ENCODE results near the gene PRMT1. TPM values are rescaled to one million over a fixed set of nuclear protein-coding genes. Genes with fewer than 3 reads are reported as not detected.
A peak's percentile ranks its signal among the peaks of the same experiment; 100 is the strongest.

PRMT1 gene
- total RNA-seq, 1 experiment from 2014 or later = 326 TPM

DNA sequence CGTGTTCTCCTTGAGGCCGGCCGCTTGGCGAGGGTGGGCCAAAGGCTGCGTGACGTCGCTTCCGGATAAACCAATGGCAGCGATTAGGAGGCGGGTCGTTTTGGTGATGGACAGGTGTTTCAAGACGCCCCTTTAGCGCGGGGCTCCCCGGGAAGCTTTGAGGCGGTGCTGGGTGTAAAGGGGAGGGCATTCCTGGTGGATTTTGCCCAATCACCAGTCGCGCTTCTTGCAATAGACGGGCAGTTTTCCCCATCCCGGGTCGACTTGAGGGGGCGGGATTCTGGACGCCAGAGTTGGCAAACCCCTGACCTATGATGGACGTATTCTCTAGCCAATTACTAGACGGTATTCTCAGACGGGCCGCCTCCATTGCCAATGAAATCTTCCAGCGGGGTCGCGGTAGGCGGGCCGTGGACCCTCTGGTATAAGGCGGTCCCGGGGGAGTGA lies 264 bp upstream of the PRMT1 start:
- POLR2A ChIA-PET = interaction anchor here (0.6 to 2.9 kb wide), 13 partner anchors 9 to 1171 kb away, joined by 3 to 50 read pairs (median 5); partner anchors contain the start of genes AP2A1, BCL2L12, IRF3 and NOSIP
- no peaks in the 10 kb centered on the region; the same call in 1 of the 2 replicates for H3K36me3 ChIP-seq (ENCODE audit: control insufficient read depth, insufficient read depth, low read length)
- Mint-ChIP-seq H3K27ac (ENCODE audit: unreplicated experiment) (peak overlapping the region; percentile 99), H3K4me3 (ENCODE audit: unreplicated experiment) (peak overlapping the region; percentile 78), H3K9me3 (ENCODE audit: unreplicated experiment) (no peaks in the 10 kb centered on the region), H3K4me1 (ENCODE audit: low read depth, unreplicated experiment) (peaks cover 18% of the 10 kb centered on the region), H3K27me3 (ENCODE audit: insufficient read depth, unreplicated experiment) (no peaks in the 10 kb centered on the region), H3K36me3 (ENCODE audit: insufficient read depth, unreplicated experiment) (peaks cover 65% of the 10 kb centered on the region)
- intact Hi-C loops (cut with micrococcal nuclease; ENCODE audit: unreplicated experiment) = loop anchor here (1.0 to 5.0 kb wide), 5 partner anchors 12 to 190 kb away; partner anchors contain the start of genes AP2A1, BCL2L12, IRF3 and PNKP
- BruUV-seq (replicated peaks) = no TSS peak
- H3K27me3 ChIP-seq (replicated peaks; ENCODE audit: control insufficient read depth, insufficient read depth, low read length) = no peaks in the 10 kb centered on the region
- TF ChIP-seq, protein P1, sequence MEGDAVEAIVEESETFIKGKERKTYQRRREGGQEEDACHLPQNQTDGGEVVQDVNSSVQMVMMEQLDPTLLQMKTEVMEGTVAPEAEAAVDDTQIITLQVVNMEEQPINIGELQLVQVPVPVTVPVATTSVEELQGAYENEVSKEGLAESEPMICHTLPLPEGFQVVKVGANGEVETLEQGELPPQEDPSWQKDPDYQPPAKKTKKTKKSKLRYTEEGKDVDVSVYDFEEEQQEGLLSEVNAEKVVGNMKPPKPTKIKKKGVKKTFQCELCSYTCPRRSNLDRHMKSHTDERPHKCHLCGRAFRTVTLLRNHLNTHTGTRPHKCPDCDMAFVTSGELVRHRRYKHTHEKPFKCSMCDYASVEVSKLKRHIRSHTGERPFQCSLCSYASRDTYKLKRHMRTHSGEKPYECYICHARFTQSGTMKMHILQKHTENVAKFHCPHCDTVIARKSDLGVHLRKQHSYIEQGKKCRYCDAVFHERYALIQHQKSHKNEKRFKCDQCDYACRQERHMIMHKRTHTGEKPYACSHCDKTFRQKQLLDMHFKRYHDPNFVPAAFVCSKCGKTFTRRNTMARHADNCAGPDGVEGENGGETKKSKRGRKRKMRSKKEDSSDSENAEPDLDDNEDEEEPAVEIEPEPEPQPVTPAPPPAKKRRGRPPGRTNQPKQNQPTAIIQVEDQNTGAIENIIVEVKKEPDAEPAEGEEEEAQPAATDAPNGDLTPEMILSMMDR (IDR thresholded peaks at IDR 0.05; ENCODE audit: insufficient read depth in 1 of 2, low read depth in 1 of 2, low read length in 1 of 2, severe bottlenecking in 1 of 2, unreplicated experiment in 1 of 2) = no peak
- H3K4me1 ChIP-seq = peaks cover 21% of the 10 kb centered on the region
- no peaks in the 10 kb centered on the region for H3K9me3 ChIP-seq
- CTCF ChIA-PET = interaction anchor here (0.5 to 1.9 kb wide), 11 partner anchors 12 to 213 kb away, joined by 3 to 14 read pairs (median 7); partner anchors contain the start of genes AP2A1, PRRG2, RRAS and SCAF1
- peak; percentile 100 for DNase-seq
- H3K4me3 ChIP-seq (ENCODE audit: low read depth, low read length) = peak overlapping the region; percentile 100

DNA sequence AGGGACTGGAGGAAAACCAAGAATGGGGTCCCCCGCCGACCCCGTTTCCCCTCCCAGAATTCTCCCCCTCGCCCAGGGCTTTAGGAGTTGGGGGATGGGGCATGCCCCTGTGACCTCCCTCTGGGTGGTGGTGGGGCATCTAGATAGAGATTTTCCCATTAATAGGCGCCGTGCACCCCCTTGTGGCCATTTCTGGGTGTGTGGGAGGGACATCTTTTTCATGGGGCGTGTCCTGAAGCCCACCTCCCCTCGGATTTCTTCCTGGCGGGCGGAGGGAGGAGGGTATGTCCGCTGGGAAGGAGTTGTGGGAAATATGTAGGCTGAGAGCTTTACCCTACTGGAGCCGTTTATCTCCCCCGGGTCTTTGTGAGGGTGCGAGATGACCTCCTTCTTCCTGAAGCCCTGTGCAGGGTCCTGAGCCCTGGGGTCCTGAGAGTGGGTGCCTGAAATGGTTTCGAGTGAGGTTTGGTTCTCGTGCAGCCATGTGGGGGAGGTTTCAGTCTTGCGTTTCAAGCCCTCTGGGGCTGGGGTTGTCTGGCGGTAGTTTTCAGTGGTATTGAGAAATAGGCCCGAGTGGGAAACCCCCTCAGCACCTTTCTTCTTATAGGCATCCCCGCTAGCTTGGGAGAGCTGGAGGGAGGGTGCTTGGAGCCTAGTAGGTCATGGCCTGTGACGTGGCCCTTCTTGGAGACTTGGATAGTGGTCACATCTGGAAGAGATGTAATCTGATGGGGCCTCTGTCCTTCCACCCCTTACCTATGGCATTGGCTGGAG lies 1.0 kb downstream of the PRMT1 start:
- CTCF ChIA-PET = interaction anchor here (0.7 to 1.9 kb wide), 4 partner anchors 35 to 202 kb away, joined by 3 to 8 read pairs (median 4); partner anchors contain the start of gene AP2A1
- Mint-ChIP-seq H3K9me3 (ENCODE audit: unreplicated experiment) (no peaks in the 10 kb centered on the region), H3K36me3 (ENCODE audit: insufficient read depth, unreplicated experiment) (peaks cover 67% of the 10 kb centered on the region), H3K27ac (ENCODE audit: unreplicated experiment) (peak overlapping the region; percentile 99), H3K4me3 (ENCODE audit: unreplicated experiment) (peak overlapping the region; percentile 78), H3K27me3 (ENCODE audit: insufficient read depth, unreplicated experiment) (no peaks in the 10 kb centered on the region), H3K4me1 (ENCODE audit: low read depth, unreplicated experiment) (peaks cover 9% of the 10 kb centered on the region)
- Histone ChIP-seq H3K36me3 (ENCODE audit: control insufficient read depth, insufficient read depth, low read length) (peaks cover 2% of the 10 kb centered on the region; the same call in 1 of the 2 replicates), H3K4me3 (ENCODE audit: low read depth, low read length) (peak overlapping the region; percentile 100), H3K9me3 (no peaks in the 10 kb centered on the region), H3K4me1 (peaks cover 15% of the 10 kb centered on the region), H3K27me3 (replicated peaks; ENCODE audit: control insufficient read depth, insufficient read depth, low read length) (no peaks in the 10 kb centered on the region)
- TF ChIP-seq, protein P1 (IDR thresholded peaks at IDR 0.05; ENCODE audit: insufficient read depth in 1 of 2, low read depth in 1 of 2, low read length in 1 of 2, severe bottlenecking in 1 of 2, unreplicated experiment in 1 of 2) = peak; percentile 77 to 82
- intact Hi-C loops (cut with micrococcal nuclease; ENCODE audit: unreplicated experiment) = loop anchor here (2.0 to 5.0 kb wide), 3 partner anchors 65 to 189 kb away; partner anchors contain the start of genes AP2A1 and PNKP
- POLR2A ChIA-PET = interaction anchor here (0.5 to 2.3 kb wide), 4 partner anchors 13 to 88 kb away, joined by 4 to 15 read pairs (median 5); partner anchors contain the start of genes BCL2L12, IRF3 and RRAS
- TSS peak; percentile 45 for BruUV-seq (replicated peaks)
- DNase-seq = peak; percentile 86 to 89
